Astrocyte of the cerebellum (primary cell): ENCODE measurements around the gene EIF3L.

ENCODE experiments used
- DNase-seq: peaks from one replicate; pipeline ENCODE4 v3.0.0-alpha.2; 2011; ENCODE audit warnings: low read depth
- H3K4me3 ChIP-seq: 2 replicates; pipeline ENCODE4 v1.5.1; 2011; ENCODE audit warnings: mild to moderate bottlenecking, low read depth, low read length, moderate library complexity
- CTCF ChIP-seq: IDR thresholded peaks from 2 replicates; pipeline ENCODE4 v1.5.1; 2012; ENCODE audit warnings: low read length, low read depth, moderate library complexity, mild to moderate bottlenecking; ENCODE audit errors: missing control alignments
- in situ Hi-C: cut with HindIII; loops from 2 replicates; pipeline ENCODE4 v1.10.0; 2017; ENCODE audit warnings: low sequenced_read_pairs

EIF3L gene

GRCh38 chr22:37804352-37804880 is 44.8 kb upstream of the EIF3L start:
- no peak for DNase-seq
- no peak for TF ChIP-seq CTCF
- in situ Hi-C loops = no loop called here
- H3K4me3 ChIP-seq = peak overlapping the region; percentile 24

GRCh38 chr22:37804881-37805809 is 44.1 kb upstream of the EIF3L start:
- TF ChIP-seq CTCF = no peak
- in situ Hi-C loops = no loop called here
- no peak for DNase-seq
- peak overlapping the region; percentile 67 for H3K4me3 ChIP-seq

GRCh38 chr22:37805810-37806277 is 43.4 kb upstream of the EIF3L start:
- TF ChIP-seq CTCF = no peak
- in situ Hi-C loops = no loop called here
- H3K4me3 ChIP-seq = peak overlapping the region; percentile 67
- no peak for DNase-seq

- peak overlapping the region; percentile 67 for H3K4me3 ChIP-seq
- in situ Hi-C loops = no loop called here
- DNase-seq = peak; percentile 47
- TF ChIP-seq CTCF = peak; percentile 7
Observed at GRCh38 chr22:37806409-37807333, 42.5 kb upstream of the EIF3L start.

- peak; percentile 90 for DNase-seq
- H3K4me3 ChIP-seq = peak within 1 kb of the TSS; percentile 67
- no peak for TF ChIP-seq CTCF
- in situ Hi-C loops = no loop called here
Observed at GRCh38 chr22:37807410-37808293, 41.6 kb upstream of the EIF3L start, which contains the start of gene GCAT. Gene GCAT, plus strand, starts transcription at chr22:37807934. Its CDS starts 34 bp downstream, at chr22:37807968.

- no peak for DNase-seq
- in situ Hi-C loops = no loop called here
- peak overlapping the region; percentile 67 for H3K4me3 ChIP-seq
- no peak for TF ChIP-seq CTCF
Observed at GRCh38 chr22:37808294-37808657, 40.9 kb upstream of the EIF3L start.
